Naive B cell (primary cell): Measurements from ENCODE around the gene RELN. TPM values are rescaled to one million over a fixed set of nuclear protein-coding genes. Genes with fewer than 3 reads are reported as not detected.

Source experiments
- ATAC-seq, 2 donors: fragments of 150-1000 bp; cut with Tn5 transposase; 2 replicates each; pipeline ENCODE4 v1.10.0; 2021; ENCODE audit warnings: low read depth in 2 of 2, mild to moderate bottlenecking in 2 of 2, moderate library complexity in 2 of 2
- DNase-seq: peaks from one replicate; pipeline ENCODE4 v3.0.0; 2022
- H3K27ac Mint-ChIP-seq, 6 donors: one replicate each; pipeline ENCODE4 v1.8.0; 2020 to 2022; ENCODE audit warnings: mild to moderate bottlenecking in 6 of 6, mixed read lengths in 6 of 6, moderate library complexity in 5 of 6, inconsistent platforms in 2 of 6
- H3K27me3 Mint-ChIP-seq, 3 donors: one replicate each; pipeline ENCODE4 v1.8.0; 2021 to 2022; ENCODE audit warnings: mixed read lengths in 3 of 3, mild to moderate bottlenecking in 1 of 3
- H3K36me3 Mint-ChIP-seq, 2 donors: one replicate each; pipeline ENCODE4 v1.8.0; 2020 to 2022; ENCODE audit warnings: mixed read lengths in 2 of 2, inconsistent platforms in 1 of 2, mild to moderate bottlenecking in 1 of 2
- H3K4me1 Mint-ChIP-seq, 3 donors: one replicate each; pipeline ENCODE4 v1.8.0; 2020 to 2022; ENCODE audit warnings: mixed read lengths in 3 of 3, inconsistent platforms in 1 of 3, mild to moderate bottlenecking in 1 of 3, moderate library complexity in 1 of 3
- H3K4me3 Mint-ChIP-seq, 8 donors: one replicate each; pipeline ENCODE4 v1.8.0; 2020 to 2022; ENCODE audit warnings: mild to moderate bottlenecking in 8 of 8, mixed read lengths in 8 of 8, moderate library complexity in 8 of 8, inconsistent platforms in 2 of 8
- H3K9me3 Mint-ChIP-seq, 7 donors: one replicate each; pipeline ENCODE4 v1.8.0; 2020 to 2022; ENCODE audit warnings: mixed read lengths in 7 of 7, mild to moderate bottlenecking in 5 of 7, inconsistent platforms in 2 of 7, moderate library complexity in 1 of 7
- polyA plus RNA-seq, 6 donors: library from polyadenylated mRNA; unstranded; fragments of 300-500 nt; fragmentation: Illumina TruSeq; gene quantifications; one replicate each; pipeline ENCODE4 v1.2.3, GENCODE V29; 2021; ENCODE audit warnings: low read depth in 6 of 6

Gene RELN
- polyA plus RNA-seq, 6 donors from 2014 or later: not detected

DNA sequence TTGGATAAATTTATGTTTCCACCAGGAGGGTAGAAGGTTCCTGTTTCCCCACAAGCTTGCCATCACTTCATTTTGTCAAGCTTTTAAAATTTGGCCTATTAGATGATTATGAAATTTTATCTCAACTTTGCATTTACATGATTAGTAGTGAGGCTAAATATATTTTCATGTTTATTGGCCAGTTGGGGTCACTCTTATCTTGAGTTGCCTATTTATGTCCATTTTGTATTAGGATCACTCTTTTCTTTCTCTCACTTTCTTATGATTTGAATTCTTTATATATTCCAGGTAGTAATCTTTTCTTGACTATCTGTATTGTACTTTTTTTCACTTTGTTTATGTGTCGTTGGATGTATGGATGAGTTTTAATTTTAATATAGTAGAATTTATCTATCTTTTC is 324.9 kb downstream of the RELN start:
- DNase-seq (no peak), ATAC-seq (no peak)
- Mint-ChIP-seq H3K36me3 (no peaks in the 10 kb centered on the region), H3K4me3 (no peak overlapping the region), H3K9me3 (no peaks in the 10 kb centered on the region), H3K4me1 (no peaks in the 10 kb centered on the region), H3K27me3 (peaks cover 0 to 1% (median 0%) of the 10 kb centered on the region in 3 donors), H3K27ac (no peak overlapping the region)

DNA sequence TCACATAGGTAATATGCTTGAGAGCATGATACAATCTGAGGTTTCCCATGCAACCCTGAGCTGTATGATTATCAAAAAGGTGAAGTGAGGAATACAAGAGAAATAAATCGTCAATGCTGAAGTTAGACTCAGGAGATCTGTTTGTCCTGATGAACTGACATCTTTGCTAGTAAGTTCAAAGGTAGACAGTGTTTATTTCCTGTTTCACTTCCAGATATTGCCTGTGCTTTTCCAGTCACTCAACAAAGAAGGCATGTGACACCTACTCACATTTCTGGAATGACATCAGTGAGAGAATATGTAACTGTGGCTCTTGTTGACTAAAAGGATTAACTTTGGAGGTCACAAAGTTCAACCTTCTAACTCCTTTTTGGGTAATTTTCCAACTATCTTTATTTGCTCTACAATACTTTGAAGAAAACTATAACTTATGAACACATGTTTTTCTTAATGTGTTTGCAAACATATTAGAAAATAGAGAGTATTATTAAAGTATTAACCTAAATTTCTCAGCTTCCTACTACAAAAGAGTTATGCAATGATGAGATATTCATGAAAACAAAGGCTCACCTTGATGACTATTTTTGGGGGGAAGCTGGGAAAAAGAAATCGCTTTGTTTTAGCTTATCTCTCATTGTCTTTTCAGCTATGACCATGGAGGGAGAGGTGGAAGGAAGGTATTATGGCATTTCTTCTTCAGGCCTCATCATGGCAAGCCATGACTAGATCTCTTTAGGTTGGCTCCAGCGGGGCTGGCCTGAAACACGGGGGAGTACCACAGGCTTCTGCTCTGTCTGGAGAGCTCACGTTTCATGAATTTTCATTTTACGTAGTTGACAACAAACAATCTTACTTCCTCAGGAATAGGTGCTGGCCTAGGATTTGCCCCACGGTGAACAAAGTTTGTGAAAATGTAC is 328.7 kb downstream of the RELN start:
- DNase-seq (no peak), ATAC-seq (no peak)
- no peaks in the 10 kb centered on the region for H3K36me3 Mint-ChIP-seq
- H3K4me1 Mint-ChIP-seq: no peaks in the 10 kb centered on the region
- H3K9me3 Mint-ChIP-seq: peaks cover 0 to 4% (median 0%) of the 10 kb centered on the region in 7 donors
- H3K27ac Mint-ChIP-seq: no peak overlapping the region
- no peak overlapping the region for H3K4me3 Mint-ChIP-seq
- peaks cover 5 to 12% (median 11%) of the 10 kb centered on the region in 3 donors for H3K27me3 Mint-ChIP-seq

DNA sequence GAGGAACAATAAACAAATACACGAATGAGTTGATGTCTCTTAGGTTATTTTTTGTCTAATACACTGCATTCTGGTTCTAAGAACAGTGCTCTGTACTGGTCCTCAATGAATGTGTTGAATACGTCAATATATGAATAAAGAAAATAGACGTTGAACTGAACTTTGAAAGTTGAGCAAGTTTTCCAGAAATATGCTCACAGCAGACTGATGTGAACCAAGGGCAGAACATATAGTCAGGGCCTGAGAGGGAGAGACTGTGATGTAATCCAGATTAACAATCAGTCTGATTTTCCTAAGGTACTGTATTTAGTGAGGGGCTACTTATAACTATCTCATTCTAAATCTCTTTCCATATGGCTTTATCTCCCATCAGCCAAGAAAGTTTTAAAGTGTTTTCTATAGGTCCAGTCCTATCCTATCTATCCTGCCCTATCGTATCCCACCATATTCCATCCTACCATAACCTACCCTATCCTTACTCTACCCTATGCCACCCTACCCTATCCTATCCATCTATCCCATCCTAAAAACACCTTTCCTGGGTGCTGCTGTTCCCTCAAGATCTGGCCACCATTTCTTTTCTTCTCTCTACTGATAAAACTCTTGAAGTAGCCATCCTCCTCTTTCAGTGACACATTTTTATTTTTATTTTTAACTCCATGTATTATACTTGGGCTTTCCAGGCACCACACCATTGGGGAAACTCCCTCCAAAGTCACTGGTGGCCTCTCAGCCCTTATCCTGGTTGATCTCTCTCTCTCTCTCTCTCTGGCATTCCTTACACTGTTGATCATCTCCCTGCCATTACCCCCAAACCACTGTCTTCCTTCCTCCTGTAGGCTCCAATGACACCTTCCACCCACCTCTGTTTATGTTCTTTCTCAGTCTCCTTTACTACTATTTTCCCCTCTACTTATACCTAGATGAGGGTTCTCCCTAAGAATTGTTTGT is 331.1 kb downstream of the RELN start:
- H3K9me3 Mint-ChIP-seq: peaks cover 0 to 4% (median 0%) of the 10 kb centered on the region in 7 donors
- peaks cover 11 to 12% (median 11%) of the 10 kb centered on the region in 3 donors for H3K27me3 Mint-ChIP-seq
- ATAC-seq (no peak), DNase-seq (no peak)
- no peaks in the 10 kb centered on the region for H3K36me3 Mint-ChIP-seq
- H3K27ac Mint-ChIP-seq: peak overlapping the region in 1 of 6 donors; percentile 0
- H3K4me1 Mint-ChIP-seq: no peaks in the 10 kb centered on the region
- H3K4me3 Mint-ChIP-seq: no peak overlapping the region

DNA sequence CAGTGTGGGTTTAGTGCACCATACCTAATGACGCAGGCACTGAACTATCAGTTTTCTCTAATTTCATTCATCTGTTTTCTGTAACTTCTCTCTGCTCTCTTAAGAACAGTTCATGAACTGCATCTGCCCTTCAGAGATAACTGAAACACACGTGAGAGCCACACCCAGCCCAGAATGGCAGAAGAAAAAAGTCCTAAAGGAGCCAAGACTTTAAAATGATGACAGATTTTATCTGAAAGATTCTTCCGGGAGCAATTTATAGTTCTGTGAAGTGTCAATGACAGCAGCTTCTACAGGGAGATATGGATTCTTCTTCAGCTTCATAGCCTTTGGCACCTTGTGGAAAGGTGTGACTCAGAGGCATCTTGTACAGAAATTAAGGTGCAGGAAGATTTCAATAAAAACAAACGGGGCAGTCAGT is 332.0 kb downstream of the RELN start:
- H3K4me1 Mint-ChIP-seq: no peaks in the 10 kb centered on the region
- H3K9me3 Mint-ChIP-seq: peaks cover 0 to 4% (median 0%) of the 10 kb centered on the region in 7 donors
- H3K4me3 Mint-ChIP-seq: no peak overlapping the region
- peaks cover 11 to 12% (median 11%) of the 10 kb centered on the region in 3 donors for H3K27me3 Mint-ChIP-seq
- no peak overlapping the region for H3K27ac Mint-ChIP-seq
- no peaks in the 10 kb centered on the region for H3K36me3 Mint-ChIP-seq
- no peak for DNase-seq
- no peak for ATAC-seq

DNA sequence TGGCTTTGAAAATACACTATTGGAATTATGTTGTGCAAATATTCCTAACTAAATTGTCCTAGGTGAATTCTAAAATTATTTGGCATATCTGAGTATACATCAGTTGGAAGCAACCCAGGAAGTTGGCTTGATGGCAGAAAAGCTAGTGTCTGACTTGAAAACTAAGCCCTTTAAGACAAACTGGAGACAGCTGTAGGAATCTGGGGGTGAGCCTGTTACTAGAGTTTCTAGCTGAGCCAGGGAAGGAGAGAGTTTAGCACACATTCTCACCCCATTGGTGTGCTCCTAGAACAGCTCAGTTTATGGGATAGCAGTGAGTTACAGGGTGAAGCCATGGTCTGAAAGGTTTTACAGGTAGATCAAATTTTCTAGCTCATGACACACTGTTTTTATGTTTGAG is 333.2 kb downstream of the RELN start:
- DNase-seq: no peak
- ATAC-seq: no peak
- peaks cover 0 to 4% (median 0%) of the 10 kb centered on the region in 7 donors for H3K9me3 Mint-ChIP-seq
- peaks cover 11 to 12% (median 11%) of the 10 kb centered on the region in 3 donors for H3K27me3 Mint-ChIP-seq
- no peaks in the 10 kb centered on the region for H3K4me1 Mint-ChIP-seq
- no peak overlapping the region for H3K27ac Mint-ChIP-seq
- no peak overlapping the region for H3K4me3 Mint-ChIP-seq
- H3K36me3 Mint-ChIP-seq: no peaks in the 10 kb centered on the region

DNA sequence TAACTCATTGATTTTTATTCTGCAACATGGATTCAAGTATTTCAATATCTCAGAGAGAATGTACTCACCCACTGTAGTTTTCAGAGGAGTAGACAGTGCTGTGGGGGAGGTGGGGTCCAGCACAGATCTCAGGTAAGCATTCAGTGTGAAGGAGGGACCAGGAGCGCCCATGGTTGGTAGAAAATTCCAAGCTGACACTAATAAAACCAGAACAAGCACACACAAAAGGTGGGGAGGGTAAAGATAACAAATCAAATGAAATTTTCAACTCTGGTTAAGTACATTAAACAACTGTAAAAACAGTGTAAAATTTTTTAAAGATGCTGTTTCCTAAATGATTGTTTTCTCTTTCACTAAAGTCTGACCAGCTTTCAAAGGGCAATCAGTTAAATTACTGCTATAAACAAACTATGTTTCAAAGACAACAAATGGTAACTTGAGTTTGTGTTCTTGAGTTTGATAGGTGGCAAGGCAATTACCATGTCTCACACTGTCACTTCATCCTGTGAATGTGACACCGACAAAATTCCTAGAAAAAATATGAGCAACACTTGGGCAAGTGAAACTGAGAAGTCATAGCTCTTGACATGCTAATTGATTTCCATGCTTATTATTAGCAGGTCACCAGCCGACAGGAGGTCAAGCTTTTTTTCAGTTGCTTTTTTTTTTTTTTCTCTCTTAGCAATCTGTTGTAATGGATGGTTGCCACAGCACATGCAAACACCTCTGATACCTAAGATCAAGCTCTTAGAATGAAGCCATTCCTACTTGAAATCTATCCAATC is 337.7 kb downstream of the RELN start:
- DNase-seq (no peak), ATAC-seq (no peak)
- no peaks in the 10 kb centered on the region for H3K4me1 Mint-ChIP-seq

DNA sequence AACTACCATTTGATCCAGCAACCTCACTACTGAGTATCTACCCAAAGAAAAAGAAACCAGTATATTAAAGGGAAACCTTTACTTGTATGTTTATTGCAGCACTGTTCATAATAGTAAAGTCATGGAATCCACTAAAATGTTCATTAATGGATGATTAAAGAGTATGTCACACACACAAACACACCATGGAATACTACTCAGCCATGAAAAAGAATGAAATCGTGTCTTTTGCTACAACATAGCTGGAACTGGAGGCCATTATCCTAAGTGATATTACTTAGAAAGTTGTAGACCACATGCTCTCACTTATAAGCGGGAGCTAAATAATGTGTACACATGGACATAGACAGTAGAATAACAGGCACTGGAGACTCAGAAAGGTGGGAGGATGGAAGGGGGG is 340.4 kb downstream of the RELN start:
- H3K27ac Mint-ChIP-seq: no peak overlapping the region
- H3K9me3 Mint-ChIP-seq: peaks cover 9 to 52% (median 31%) of the 10 kb centered on the region in 7 donors
- no peak overlapping the region for H3K4me3 Mint-ChIP-seq

More for the DNA sequence above, 337.7 kb downstream of the RELN start:
- peaks cover 0 to 7% of the 10 kb centered on the region in 2 donors for H3K36me3 Mint-ChIP-seq
- H3K9me3 Mint-ChIP-seq: peaks cover 4 to 25% (median 19%) of the 10 kb centered on the region in 7 donors
- H3K27ac Mint-ChIP-seq: no peak overlapping the region
- no peak overlapping the region for H3K4me3 Mint-ChIP-seq
- H3K27me3 Mint-ChIP-seq: peaks cover 0 to 5% (median 0%) of the 10 kb centered on the region in 3 donors

DNA sequence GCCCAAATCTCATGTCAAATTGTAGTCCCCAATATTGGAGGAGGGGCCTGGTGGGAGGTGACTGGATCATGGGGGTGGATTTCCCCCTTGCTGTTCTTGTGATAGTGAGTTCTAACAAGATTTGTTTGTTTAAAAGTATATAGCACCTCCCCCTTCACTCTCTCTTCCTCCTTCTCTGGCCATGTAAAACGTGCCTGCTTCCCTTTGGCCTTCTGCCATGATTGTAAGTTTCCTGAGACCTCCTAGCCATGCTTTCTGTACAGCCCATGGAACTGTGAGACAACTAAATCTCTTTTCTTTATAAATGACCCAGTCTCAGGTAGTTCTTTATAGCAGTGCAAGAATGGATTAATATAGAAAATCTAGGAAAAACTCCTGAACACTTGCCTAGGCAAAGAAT is 341.3 kb downstream of the RELN start:
- DNase-seq: no peak
- H3K27ac Mint-ChIP-seq: peak overlapping the region in 1 of 6 donors; percentile 36
- H3K27me3 Mint-ChIP-seq: no peaks in the 10 kb centered on the region
- H3K4me1 Mint-ChIP-seq: no peaks in the 10 kb centered on the region
- no peak overlapping the region for H3K4me3 Mint-ChIP-seq
- no peak for ATAC-seq
- H3K36me3 Mint-ChIP-seq: peaks cover 0 to 7% of the 10 kb centered on the region in 2 donors
- H3K9me3 Mint-ChIP-seq: peaks cover 9 to 61% (median 31%) of the 10 kb centered on the region in 7 donors

More for the DNA sequence above, 340.4 kb downstream of the RELN start:
- H3K4me1 Mint-ChIP-seq: no peaks in the 10 kb centered on the region
- no peak for DNase-seq
- H3K27me3 Mint-ChIP-seq: no peaks in the 10 kb centered on the region
- peaks cover 0 to 7% of the 10 kb centered on the region in 2 donors for H3K36me3 Mint-ChIP-seq
- ATAC-seq: no peak

DNA sequence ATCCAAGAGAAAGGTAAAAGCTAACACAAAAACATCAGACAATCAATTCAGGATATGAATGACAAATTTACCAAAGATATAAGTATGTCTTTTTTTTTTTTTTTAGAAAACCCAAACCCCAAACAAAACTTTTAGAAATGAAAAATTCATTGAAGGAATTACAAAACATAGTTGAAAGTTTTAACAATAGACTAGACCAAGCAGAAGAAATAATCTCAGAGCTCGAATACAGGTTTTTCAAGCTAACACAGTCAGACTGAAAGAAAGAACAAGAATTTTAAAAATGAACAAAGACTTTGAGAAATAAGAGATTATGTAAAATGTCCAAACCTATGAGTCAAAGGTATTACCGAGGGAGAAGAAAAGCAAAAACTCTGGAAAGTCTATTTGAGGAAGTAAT is 345.1 kb downstream of the RELN start:
- H3K27ac Mint-ChIP-seq: no peak overlapping the region
- peaks cover 0 to 7% of the 10 kb centered on the region in 2 donors for H3K36me3 Mint-ChIP-seq
- H3K9me3 Mint-ChIP-seq: peaks cover 9 to 63% (median 31%) of the 10 kb centered on the region in 7 donors
- no peaks in the 10 kb centered on the region for H3K4me1 Mint-ChIP-seq
- DNase-seq (no peak), ATAC-seq (no peak)
- H3K27me3 Mint-ChIP-seq: no peaks in the 10 kb centered on the region
- H3K4me3 Mint-ChIP-seq: no peak overlapping the region

DNA sequence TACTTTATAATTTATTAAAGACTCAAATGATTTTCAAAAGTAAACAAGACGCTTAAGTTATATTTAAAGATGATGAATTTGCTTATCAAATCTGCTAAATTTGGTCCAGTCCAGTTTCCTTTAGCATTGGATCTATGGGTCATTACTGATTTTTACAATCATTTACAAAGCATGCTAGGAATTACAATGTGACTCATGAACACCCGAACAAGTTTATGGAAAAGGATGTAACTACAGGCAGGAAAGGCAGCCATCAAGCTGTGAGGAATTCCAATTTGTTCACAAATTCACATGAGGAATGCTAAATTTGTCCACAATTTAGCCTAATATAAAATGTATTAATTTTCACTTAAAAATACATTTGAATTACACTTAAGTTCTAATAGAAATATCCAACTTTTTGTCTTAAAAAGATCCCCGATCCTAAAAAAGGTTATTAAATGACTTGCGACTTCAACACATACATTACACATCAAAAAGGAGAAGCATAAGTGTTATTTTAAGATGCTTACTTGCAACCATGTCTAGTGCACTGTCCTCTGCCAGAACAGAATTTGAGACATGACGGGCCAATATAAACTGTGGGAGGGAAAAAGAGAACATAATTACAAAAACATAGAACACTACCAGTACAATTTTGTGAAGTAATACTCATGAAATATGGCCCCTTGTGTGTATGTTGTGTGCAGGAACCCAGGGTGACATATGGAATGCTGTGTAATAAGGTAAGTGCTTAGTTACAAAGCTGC is 349.3 kb downstream of the RELN start:
- peaks cover 0 to 23% (median 7%) of the 10 kb centered on the region in 7 donors for H3K9me3 Mint-ChIP-seq
- ATAC-seq (no peak), DNase-seq (no peak)
- H3K4me1 Mint-ChIP-seq: no peaks in the 10 kb centered on the region
- H3K36me3 Mint-ChIP-seq: no peaks in the 10 kb centered on the region
- no peak overlapping the region for H3K27ac Mint-ChIP-seq
- H3K4me3 Mint-ChIP-seq: no peak overlapping the region
- H3K27me3 Mint-ChIP-seq: peaks cover 0 to 7% (median 0%) of the 10 kb centered on the region in 3 donors

DNA sequence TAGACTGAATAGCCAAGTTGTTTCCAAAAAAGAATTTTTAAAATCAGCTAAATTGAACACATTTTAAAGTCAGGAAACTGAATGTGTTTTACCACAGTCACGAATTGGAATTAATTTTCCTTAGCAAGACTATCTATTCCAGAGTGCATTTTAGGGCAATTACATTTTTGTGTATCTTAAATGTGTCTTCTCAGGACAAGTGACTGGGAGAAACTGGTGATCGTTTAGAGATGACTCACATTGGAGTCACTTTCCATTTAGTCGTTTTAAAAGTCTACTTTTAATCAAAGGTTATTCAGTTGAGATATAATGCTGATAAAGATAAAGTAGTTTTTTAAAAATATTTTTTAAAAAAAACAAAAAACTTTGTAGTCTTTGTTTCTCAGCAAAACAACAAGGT is 351.7 kb downstream of the RELN start:
- Mint-ChIP-seq H3K36me3 (no peaks in the 10 kb centered on the region), H3K27ac (no peak overlapping the region), H3K27me3 (peaks cover 0 to 7% (median 0%) of the 10 kb centered on the region in 3 donors), H3K4me1 (no peaks in the 10 kb centered on the region), H3K4me3 (no peak overlapping the region), H3K9me3 (no peaks in the 10 kb centered on the region)
- DNase-seq (no peak), ATAC-seq (no peak)

DNA sequence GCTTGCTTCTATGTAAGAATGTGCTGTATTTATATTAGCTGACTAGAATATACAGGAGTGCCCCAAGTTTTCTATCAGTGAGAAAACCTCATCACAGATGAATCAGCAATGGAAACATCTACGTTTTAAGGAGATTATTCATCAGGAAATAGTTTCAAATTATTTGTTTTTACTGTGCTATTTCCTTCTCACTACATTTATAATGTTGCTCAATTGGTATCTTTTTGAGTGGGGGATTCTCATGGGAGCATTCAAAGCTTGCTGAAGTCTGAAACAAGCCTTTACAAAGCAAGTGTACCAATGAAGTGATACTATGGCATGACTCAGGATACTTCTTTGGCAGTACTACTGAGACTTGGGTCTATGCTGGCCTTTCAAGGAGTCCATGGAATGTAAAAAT is 352.4 kb downstream of the RELN start:
- Mint-ChIP-seq H3K27ac (no peak overlapping the region), H3K4me3 (no peak overlapping the region), H3K27me3 (peaks cover 0 to 7% (median 0%) of the 10 kb centered on the region in 3 donors), H3K9me3 (no peaks in the 10 kb centered on the region), H3K36me3 (no peaks in the 10 kb centered on the region), H3K4me1 (no peaks in the 10 kb centered on the region)
- DNase-seq: no peak
- ATAC-seq: no peak
